ENCODE measurements around the gene TMEM134.
A peak's percentile ranks its signal among the peaks of the same experiment; 100 is the strongest.

TMEM134 gene

GRCh38 chr11:67423891-67424613 is 45.0 kb downstream of the TMEM134 start:
- no peak for DNase-seq

GRCh38 chr11:67423466-67423865 is 45.6 kb downstream of the TMEM134 start:
- DNase-seq, result no peak

- no peak for DNase-seq
Measured at GRCh38 chr11:67422891-67423290, 46.2 kb downstream of the TMEM134 start.

- no peak for DNase-seq
Measured at GRCh38 chr11:67421430-67422031, 47.5 kb downstream of the TMEM134 start.

GRCh38 chr11:67420646-67421429 is 48.2 kb downstream of the TMEM134 start:
- DNase-seq, result peak in 50 of 51 donors; percentile 41 to 95 (median 85)

- DNase-seq, result no peak
Measured at GRCh38 chr11:67420147-67420645, 48.9 kb downstream of the TMEM134 start.

- no peak for DNase-seq
Measured at GRCh38 chr11:67419325-67420049, 49.6 kb downstream of the TMEM134 start.

- DNase-seq, result peak in 1 of 51 donors; percentile 27
Measured at GRCh38 chr11:67418476-67419281, 50.4 kb downstream of the TMEM134 start.

GRCh38 chr11:67417425-67417824 is 51.6 kb downstream of the TMEM134 start:
- no peak for DNase-seq

GRCh38 chr11:67416416-67417335 is 52.4 kb downstream of the TMEM134 start:
- peak in 13 of 51 donors; percentile 14 to 39 (median 28) for DNase-seq

GRCh38 chr11:67415501-67416304 is 53.3 kb downstream of the TMEM134 start, which contains the start of gene CARNS1:
CARNS1 (plus strand) TSS chr11:67415678; CDS start chr11:67416200, 522 bp downstream.
- peak in 30 of 51 donors; percentile 24 to 84 (median 72) for DNase-seq

GRCh38 chr11:67413266-67413849 is 55.7 kb downstream of the TMEM134 start:
- DNase-seq, result peak in 1 of 51 donors; percentile 43

- DNase-seq, result no peak
Measured at GRCh38 chr11:67412495-67413179, 56.4 kb downstream of the TMEM134 start.

GRCh38 chr11:67411785-67412152 is 57.3 kb downstream of the TMEM134 start:
- peak in 1 of 51 donors; percentile 24 for DNase-seq
